Epithelial cell of esophagus (primary cell): Measurements from ENCODE around the gene EHMT1.

Experiments
- DNase-seq: peaks from one replicate; pipeline ENCODE4 v3.0.0; 2010; ENCODE audit warnings: low read depth
- H3K4me3 ChIP-seq: 2 replicates; pipeline ENCODE4 v1.5.1; 2011; ENCODE audit warnings: mild to moderate bottlenecking, low read length, control low read depth
- CTCF ChIP-seq: IDR thresholded peaks from 2 replicates; pipeline ENCODE4 v1.5.1; 2011; ENCODE audit warnings: low read depth, mild to moderate bottlenecking, low read length, control low read depth, inconsistent platforms; ENCODE audit not compliant: insufficient read depth; ENCODE audit errors: missing control alignments

Gene EHMT1

GRCh38 chr9:137726764-137727163 is 108.0 kb downstream of the EHMT1 start:
- no peak overlapping the region for H3K4me3 ChIP-seq
- TF ChIP-seq CTCF = no peak
- DNase-seq = no peak

GRCh38 chr9:137727716-137728115 is 108.9 kb downstream of the EHMT1 start:
- H3K4me3 ChIP-seq = no peak overlapping the region
- TF ChIP-seq CTCF = no peak
- no peak for DNase-seq

- H3K4me3 ChIP-seq = no peak overlapping the region
- DNase-seq = no peak
- no peak for TF ChIP-seq CTCF
Measured at GRCh38 chr9:137728444-137729311, 109.9 kb downstream of the EHMT1 start.

DNA sequence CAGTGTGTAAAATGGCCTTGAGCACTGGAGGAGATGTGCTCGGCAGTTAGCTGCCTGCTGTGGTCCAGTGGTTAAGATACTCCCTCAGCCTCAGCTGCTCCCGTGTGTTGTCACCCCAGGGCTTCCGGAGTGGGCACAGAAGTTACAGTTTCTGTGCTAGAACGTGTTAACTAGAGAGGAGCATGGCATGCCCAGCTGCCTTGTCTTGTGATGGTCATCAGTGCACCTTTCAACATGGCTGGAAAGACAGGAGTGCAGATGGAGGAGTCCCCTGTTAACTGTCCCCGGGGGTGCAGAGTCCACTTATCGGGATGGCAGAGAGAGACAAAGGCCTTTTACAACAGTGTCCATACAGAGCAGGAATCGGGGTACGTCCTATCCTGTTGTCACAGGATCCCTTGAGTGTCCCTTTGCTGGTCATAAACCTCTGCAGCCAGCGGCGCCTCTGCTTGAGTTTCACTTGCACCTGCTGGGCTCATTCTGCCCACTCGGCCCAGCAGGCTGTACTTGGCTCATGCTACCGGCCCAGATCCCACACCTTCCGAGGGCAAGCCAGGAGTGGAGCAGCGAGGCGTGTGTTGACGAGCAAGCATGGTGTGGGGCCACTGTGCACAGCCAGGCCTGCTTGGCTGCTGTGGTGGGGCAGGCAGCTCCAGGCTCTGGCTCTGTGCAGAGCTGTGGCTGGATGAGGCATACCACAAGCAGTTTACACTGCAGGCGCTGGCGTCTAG is 112.6 kb downstream of the EHMT1 start:
- TF ChIP-seq CTCF = no peak

GRCh38 chr9:137731947-137732813 is 113.4 kb downstream of the EHMT1 start:
- no peak for DNase-seq
- no peak for TF ChIP-seq CTCF
- no peak overlapping the region for H3K4me3 ChIP-seq

More for the DNA sequence above, 112.6 kb downstream of the EHMT1 start:
- no peak overlapping the region for H3K4me3 ChIP-seq
- DNase-seq = no peak

DNA sequence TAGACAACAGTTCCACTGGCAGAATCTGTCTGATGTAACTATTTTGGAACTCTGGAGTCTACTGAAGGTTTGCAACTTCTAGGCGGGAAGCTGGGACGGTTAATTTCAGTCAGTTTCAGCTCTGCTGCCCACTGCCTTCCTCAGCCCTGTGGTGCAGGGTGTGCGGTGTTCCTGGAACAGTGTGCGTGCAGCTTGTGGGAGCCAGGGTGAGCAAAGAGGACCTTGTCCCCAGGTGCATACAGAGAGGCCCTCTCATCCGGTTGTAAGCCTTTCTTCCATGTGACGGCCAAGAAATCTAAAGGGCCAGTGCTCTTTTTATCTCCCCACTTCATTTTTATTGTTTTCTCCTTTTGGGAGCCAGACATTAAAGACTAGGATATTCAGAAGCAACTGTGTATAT is 114.6 kb downstream of the EHMT1 start:
- DNase-seq = no peak
- no peak for TF ChIP-seq CTCF
- no peak overlapping the region for H3K4me3 ChIP-seq
